Coronary artery (tissue), 2 donors: ENCODE measurements around the gene ALKBH4.

Experiments
- DNase-seq: peaks from one replicate; pipeline ENCODE4 v3.0.0-alpha.2; 2017; ENCODE audit warnings: low spot score
- H3K27ac ChIP-seq, 2 donors: fragments of 200-600 bp; sonication (generic); one replicate each; pipeline ENCODE4 v1.5.1; 2016 to 2019
- H3K4me3 ChIP-seq: fragments of 200-600 bp; sonication (generic); 2 replicates; pipeline ENCODE4 v1.5.1; 2016; ENCODE audit warnings: mild to moderate bottlenecking, moderate library complexity
- TF ChIP-seq, protein P1 (sequence below): fragments of 200-600 bp; sonication (generic); IDR thresholded peaks from one replicate; pipeline ENCODE4 v1.5.1; 2019; ENCODE audit warnings: antibody characterized with exemption

ALKBH4 gene

GRCh38 chr7:102417105-102417504 is 47.6 kb downstream of the ALKBH4 start:
- Histone ChIP-seq H3K27ac (no peak overlapping the region), H3K4me3 (no peak overlapping the region)
- TF ChIP-seq, protein P1, sequence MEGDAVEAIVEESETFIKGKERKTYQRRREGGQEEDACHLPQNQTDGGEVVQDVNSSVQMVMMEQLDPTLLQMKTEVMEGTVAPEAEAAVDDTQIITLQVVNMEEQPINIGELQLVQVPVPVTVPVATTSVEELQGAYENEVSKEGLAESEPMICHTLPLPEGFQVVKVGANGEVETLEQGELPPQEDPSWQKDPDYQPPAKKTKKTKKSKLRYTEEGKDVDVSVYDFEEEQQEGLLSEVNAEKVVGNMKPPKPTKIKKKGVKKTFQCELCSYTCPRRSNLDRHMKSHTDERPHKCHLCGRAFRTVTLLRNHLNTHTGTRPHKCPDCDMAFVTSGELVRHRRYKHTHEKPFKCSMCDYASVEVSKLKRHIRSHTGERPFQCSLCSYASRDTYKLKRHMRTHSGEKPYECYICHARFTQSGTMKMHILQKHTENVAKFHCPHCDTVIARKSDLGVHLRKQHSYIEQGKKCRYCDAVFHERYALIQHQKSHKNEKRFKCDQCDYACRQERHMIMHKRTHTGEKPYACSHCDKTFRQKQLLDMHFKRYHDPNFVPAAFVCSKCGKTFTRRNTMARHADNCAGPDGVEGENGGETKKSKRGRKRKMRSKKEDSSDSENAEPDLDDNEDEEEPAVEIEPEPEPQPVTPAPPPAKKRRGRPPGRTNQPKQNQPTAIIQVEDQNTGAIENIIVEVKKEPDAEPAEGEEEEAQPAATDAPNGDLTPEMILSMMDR, result no peak
- no peak for DNase-seq

DNA sequence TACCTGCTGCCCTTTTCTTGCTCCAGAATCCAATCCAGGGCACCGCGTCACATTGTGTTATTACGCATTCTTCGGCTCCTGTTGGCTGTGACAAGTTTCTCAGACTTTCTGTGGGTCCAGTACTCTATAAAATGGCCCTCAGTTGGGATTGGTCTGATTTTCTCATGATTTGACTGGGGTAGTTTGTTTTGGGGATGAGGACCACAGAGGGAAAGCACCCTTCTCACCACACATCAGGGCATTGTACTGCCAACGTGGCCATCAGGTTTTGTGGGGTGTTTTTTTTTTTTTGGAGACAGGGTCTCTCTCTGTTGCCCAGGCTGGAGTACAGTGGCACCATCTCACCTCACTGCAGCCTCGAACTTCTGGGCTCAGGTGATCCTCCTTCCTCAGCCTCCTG is 48.3 kb downstream of the ALKBH4 start:
- no peak for DNase-seq
- TF ChIP-seq, protein P1, result no peak
- no peak overlapping the region for H3K27ac ChIP-seq
- H3K4me3 ChIP-seq, result no peak overlapping the region

DNA sequence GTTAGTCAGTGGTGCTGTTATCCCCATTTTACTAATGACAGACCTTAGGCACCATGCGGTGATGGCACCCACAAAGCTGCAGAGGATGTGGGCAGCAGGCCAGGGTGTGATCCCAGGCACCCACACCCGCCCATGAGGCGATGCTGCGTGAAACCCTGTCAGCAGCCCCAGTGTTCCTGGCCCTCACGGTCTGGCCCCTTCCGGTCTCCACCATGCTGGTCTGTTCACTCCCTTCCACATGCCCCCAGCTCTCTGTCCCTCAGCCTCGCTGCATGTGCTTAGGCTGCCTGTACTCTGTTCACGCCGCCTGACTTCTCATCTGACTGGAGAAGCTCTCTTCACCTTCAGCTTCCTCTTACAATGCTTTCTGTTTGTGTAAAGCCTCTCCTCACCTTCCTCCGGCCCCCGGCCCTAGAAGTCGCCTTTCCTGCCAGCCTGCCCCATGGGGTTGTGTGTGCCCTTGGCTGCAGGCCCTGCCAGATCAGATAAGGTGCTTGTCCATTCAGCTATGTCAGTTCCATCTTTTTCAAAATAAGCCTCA is 48.9 kb downstream of the ALKBH4 start:
- no peak overlapping the region for H3K27ac ChIP-seq
- no peak overlapping the region for H3K4me3 ChIP-seq
- TF ChIP-seq, protein P1, result no peak
- no peak for DNase-seq

- H3K4me3 ChIP-seq, result no peak overlapping the region
- no peak for DNase-seq
- TF ChIP-seq, protein P1, result no peak
- H3K27ac ChIP-seq, result no peak overlapping the region
These were observed 51.1 kb downstream of the ALKBH4 start for GRCh38 chr7:102413611-102414010.

- H3K27ac ChIP-seq, result no peak overlapping the region
- no peak overlapping the region for H3K4me3 ChIP-seq
- TF ChIP-seq, protein P1, result no peak
- DNase-seq, result no peak
These were observed 51.6 kb downstream of the ALKBH4 start for GRCh38 chr7:102413091-102413490.

GRCh38 chr7:102412548-102412947 is 52.1 kb downstream of the ALKBH4 start:
- DNase-seq, result no peak
- TF ChIP-seq, protein P1, result no peak
- Histone ChIP-seq H3K27ac (no peak overlapping the region), H3K4me3 (no peak overlapping the region)

DNA sequence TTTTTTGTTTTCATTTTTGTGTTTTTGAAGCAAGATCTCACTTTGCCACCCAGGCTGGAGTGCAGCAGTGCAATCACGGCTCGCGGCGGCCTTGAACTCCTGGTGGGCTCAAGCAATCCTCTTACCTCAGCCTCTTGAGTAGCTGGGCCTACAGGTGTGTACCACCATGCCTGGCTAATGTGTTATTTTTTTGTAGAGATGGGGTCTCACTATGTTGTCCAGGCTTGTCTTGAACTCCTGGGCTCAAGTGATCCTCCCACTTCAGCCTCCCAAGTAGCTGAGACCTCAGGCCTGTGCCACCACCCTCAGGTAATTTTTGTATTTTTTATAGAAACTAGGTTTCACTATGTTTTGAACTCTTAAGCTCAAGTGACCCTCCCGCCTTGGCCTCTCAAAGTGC is 53.7 kb downstream of the ALKBH4 start:
- TF ChIP-seq, protein P1, result no peak
- Histone ChIP-seq H3K4me3 (no peak overlapping the region), H3K27ac (no peak overlapping the region)
- DNase-seq, result no peak
